ENCODE results near the gene SMARCB1.

SMARCB1 gene

GRCh38 chr22:23815541-23816155 lies 28.9 kb downstream of the SMARCB1 start:
- H3K4me3 ChIP-seq (ENCODE audit: low read depth, low read length): no peak overlapping the region
- TF ChIP-seq, protein P1, sequence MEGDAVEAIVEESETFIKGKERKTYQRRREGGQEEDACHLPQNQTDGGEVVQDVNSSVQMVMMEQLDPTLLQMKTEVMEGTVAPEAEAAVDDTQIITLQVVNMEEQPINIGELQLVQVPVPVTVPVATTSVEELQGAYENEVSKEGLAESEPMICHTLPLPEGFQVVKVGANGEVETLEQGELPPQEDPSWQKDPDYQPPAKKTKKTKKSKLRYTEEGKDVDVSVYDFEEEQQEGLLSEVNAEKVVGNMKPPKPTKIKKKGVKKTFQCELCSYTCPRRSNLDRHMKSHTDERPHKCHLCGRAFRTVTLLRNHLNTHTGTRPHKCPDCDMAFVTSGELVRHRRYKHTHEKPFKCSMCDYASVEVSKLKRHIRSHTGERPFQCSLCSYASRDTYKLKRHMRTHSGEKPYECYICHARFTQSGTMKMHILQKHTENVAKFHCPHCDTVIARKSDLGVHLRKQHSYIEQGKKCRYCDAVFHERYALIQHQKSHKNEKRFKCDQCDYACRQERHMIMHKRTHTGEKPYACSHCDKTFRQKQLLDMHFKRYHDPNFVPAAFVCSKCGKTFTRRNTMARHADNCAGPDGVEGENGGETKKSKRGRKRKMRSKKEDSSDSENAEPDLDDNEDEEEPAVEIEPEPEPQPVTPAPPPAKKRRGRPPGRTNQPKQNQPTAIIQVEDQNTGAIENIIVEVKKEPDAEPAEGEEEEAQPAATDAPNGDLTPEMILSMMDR (IDR thresholded peaks at IDR 0.05; ENCODE audit: low read depth, low read length): no peak
- no peaks in the 10 kb centered on the region for H3K27me3 ChIP-seq (ENCODE audit: insufficient read depth, low read depth, severe bottlenecking)
- no peaks in the 10 kb centered on the region for H3K9me3 ChIP-seq (ENCODE audit: severe bottlenecking)
- H3K27ac ChIP-seq: peak overlapping the region; percentile 53
- DNase-seq: no peak
- peaks cover 84% of the 10 kb centered on the region for H3K36me3 ChIP-seq

DNA sequence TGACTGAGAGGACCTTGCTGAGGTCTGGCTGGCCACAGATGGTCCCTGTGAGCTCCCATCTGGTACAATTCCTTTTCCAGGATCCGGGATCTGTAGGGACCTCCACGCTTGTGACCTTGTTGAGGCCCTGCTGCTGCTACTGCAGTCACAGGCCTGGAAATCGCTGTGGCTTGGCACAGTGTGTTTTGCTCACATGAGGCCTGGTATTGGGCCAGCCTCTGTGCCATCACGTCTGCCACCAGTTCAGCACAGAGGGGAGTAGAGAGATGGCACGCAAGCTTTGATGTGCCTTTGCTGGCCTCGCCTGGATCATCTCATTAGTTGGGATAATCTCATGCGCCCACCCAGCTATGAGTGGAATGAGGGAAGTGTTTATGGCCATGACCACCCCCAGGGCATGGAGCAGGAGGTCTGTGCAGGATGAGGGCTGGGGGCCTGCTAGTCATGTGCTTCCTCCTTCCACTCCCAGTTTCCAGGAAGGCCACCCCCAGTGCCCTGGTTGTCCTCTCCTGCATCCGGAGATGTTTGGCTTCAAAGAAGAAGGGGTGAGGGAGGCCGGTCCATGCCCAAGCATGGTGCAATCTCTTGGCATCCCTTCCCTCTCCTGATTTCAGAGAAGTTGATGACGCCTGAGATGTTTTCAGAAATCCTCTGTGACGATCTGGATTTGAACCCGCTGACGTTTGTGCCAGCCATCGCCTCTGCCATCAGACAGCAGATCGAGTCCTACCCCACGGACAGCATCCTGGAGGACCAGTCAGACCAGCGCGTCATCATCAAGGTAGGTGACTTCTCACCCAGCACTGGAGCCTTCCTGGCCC lies 29.6 kb downstream of the SMARCB1 start:
- Histone ChIP-seq H3K4me3 (ENCODE audit: low read depth, low read length) (no peak overlapping the region), H3K27ac (peak overlapping the region; percentile 53), H3K9me3 (ENCODE audit: severe bottlenecking) (no peaks in the 10 kb centered on the region), H3K27me3 (ENCODE audit: insufficient read depth, low read depth, severe bottlenecking) (no peaks in the 10 kb centered on the region), H3K36me3 (peaks cover 84% of the 10 kb centered on the region)
- DNase-seq: peak; percentile 45
- TF ChIP-seq, protein P1 (IDR thresholded peaks at IDR 0.05; ENCODE audit: low read depth, low read length): no peak

- H3K9me3 ChIP-seq (ENCODE audit: severe bottlenecking): no peaks in the 10 kb centered on the region
- H3K4me3 ChIP-seq (ENCODE audit: low read depth, low read length): no peak overlapping the region
- H3K36me3 ChIP-seq: peaks cover 83% of the 10 kb centered on the region
- no peaks in the 10 kb centered on the region for H3K27me3 ChIP-seq (ENCODE audit: insufficient read depth, low read depth, severe bottlenecking)
- no peak overlapping the region for H3K27ac ChIP-seq
- DNase-seq: no peak
- TF ChIP-seq, protein P1 (IDR thresholded peaks at IDR 0.05; ENCODE audit: low read depth, low read length): no peak
Measured at GRCh38 chr22:23817146-23817545, 30.4 kb downstream of the SMARCB1 start.

DNA sequence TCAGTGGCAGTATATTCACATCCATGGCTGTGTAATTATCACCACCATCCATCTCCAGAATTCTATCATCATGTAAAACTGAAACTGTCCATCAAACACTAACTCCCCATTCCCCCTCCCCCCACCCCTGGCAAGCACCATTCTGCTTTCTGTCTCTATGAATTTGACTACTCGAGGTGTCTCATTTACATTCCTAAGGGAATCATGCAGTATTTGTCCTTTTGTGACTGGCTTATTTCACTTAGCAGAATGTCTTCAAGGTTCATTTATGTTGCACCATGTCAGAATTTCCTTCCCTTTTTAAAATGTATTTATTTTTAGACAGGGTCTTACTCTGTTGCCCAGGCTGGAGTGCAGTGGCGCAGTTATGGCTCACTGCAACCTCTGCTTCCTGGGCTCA lies 31.8 kb downstream of the SMARCB1 start:
- peaks cover 88% of the 10 kb centered on the region for H3K36me3 ChIP-seq
- no peak for DNase-seq

GRCh38 chr22:23820748-23821211 lies 34.0 kb downstream of the SMARCB1 start:
- H3K9me3 ChIP-seq (ENCODE audit: severe bottlenecking): no peaks in the 10 kb centered on the region
- no peak overlapping the region for H3K27ac ChIP-seq
- no peaks in the 10 kb centered on the region for H3K27me3 ChIP-seq (ENCODE audit: insufficient read depth, low read depth, severe bottlenecking)
- no peak overlapping the region for H3K4me3 ChIP-seq (ENCODE audit: low read depth, low read length)
- TF ChIP-seq, protein P1 (IDR thresholded peaks at IDR 0.05; ENCODE audit: low read depth, low read length): no peak
- DNase-seq: no peak
- peaks cover 95% of the 10 kb centered on the region for H3K36me3 ChIP-seq

More for the DNA sequence above, 31.8 kb downstream of the SMARCB1 start:
- Histone ChIP-seq H3K27ac (no peak overlapping the region), H3K27me3 (ENCODE audit: insufficient read depth, low read depth, severe bottlenecking) (no peaks in the 10 kb centered on the region), H3K4me3 (ENCODE audit: low read depth, low read length) (no peak overlapping the region), H3K9me3 (ENCODE audit: severe bottlenecking) (no peaks in the 10 kb centered on the region)
- TF ChIP-seq, protein P1 (IDR thresholded peaks at IDR 0.05; ENCODE audit: low read depth, low read length): no peak

Measured in WERI-Rb-1 (cell line).